Sciatic nerve (tissue), 2 donors: ENCODE results near the gene AQP9. TPM values are rescaled to one million over a fixed set of nuclear protein-coding genes. Genes with fewer than 3 reads are reported as not detected.

Experiments used
- ATAC-seq: fragments of 200-7000 bp; cut with Tn5 transposase; one replicate; pipeline ENCODE4 v1.9.1; 2020; ENCODE audit warnings: mild to moderate bottlenecking, moderate library complexity
- DNase-seq: peaks from one replicate; pipeline ENCODE4 v3.0.0-alpha.2; 2020; ENCODE audit warnings: low spot score
- intact Hi-C: fragments of 100-400 bp; cut with DNase I; formaldehyde crosslinking; loops from one replicate; pipeline ENCODE4 v1.14.2; 2022
- total RNA-seq: library from RNA; stranded (reverse); fragmentation: NEBNext Ultra II Directional; extraction: Animal tissue kit (Norgen Biotek cat#: 25700); gene quantifications from one replicate; pipeline ENCODE4 v1.2.1, GENCODE V29; 2021
- donor health status: DM: no; HTN: no; CAD: no.
- donor health status: DM: no; HTN: no; CAD: no.

The AQP9 gene
- total RNA-seq, 1 donor from 2014 or later: 9.3 TPM

- intact Hi-C loops: no loop called here
- no peak for ATAC-seq
These were observed 495 bp upstream of the AQP9 start for GRCh38 chr15:58137686-58138085.

GRCh38 chr15:58139276-58139988 is 1.3 kb downstream of the AQP9 start:
- DNase-seq (no peak), ATAC-seq (peak; percentile 46)
- intact Hi-C loops: no loop called here

More at GRCh38 chr15:58137686-58138085, 495 bp upstream of the AQP9 start:
- no peak for DNase-seq

- intact Hi-C loops: no loop called here
- no peak for ATAC-seq
- DNase-seq: no peak
These were observed 1.9 kb downstream of the AQP9 start for GRCh38 chr15:58139989-58140522.

GRCh38 chr15:58141894-58142293 is 3.7 kb downstream of the AQP9 start:
- no peak for ATAC-seq
- intact Hi-C loops: no loop called here

GRCh38 chr15:58142827-58143461 is 4.8 kb downstream of the AQP9 start:
- no peak for DNase-seq
- ATAC-seq: no peak

More at GRCh38 chr15:58141894-58142293, 3.7 kb downstream of the AQP9 start:
- no peak for DNase-seq

GRCh38 chr15:58145606-58146005 is 7.4 kb downstream of the AQP9 start:
- ATAC-seq (no peak), DNase-seq (no peak)
- intact Hi-C loops: no loop called here

More at GRCh38 chr15:58142827-58143461, 4.8 kb downstream of the AQP9 start:
- intact Hi-C loops: no loop called here

GRCh38 chr15:58146211-58146610 is 8.0 kb downstream of the AQP9 start:
- DNase-seq: no peak
- intact Hi-C loops: no loop called here

GRCh38 chr15:58146749-58147148 is 8.6 kb downstream of the AQP9 start:
- DNase-seq (no peak), ATAC-seq (peak; percentile 49)
- intact Hi-C loops: no loop called here

More at GRCh38 chr15:58146211-58146610, 8.0 kb downstream of the AQP9 start:
- ATAC-seq: no peak

- ATAC-seq (no peak), DNase-seq (no peak)
- intact Hi-C loops: no loop called here
These were observed 9.0 kb downstream of the AQP9 start for GRCh38 chr15:58147171-58147611.

GRCh38 chr15:58148120-58148519 is 9.9 kb downstream of the AQP9 start:
- ATAC-seq (no peak), DNase-seq (no peak)
- intact Hi-C loops: no loop called here

- ATAC-seq (no peak), DNase-seq (no peak)
- intact Hi-C loops: no loop called here
These were observed 10.7 kb downstream of the AQP9 start for GRCh38 chr15:58148633-58149445.

GRCh38 chr15:58154769-58155168 is 16.6 kb downstream of the AQP9 start:
- intact Hi-C loops: no loop called here
- DNase-seq: no peak
- ATAC-seq: no peak

GRCh38 chr15:58159827-58160386 is 21.7 kb downstream of the AQP9 start:
- ATAC-seq (no peak), DNase-seq (no peak)
- intact Hi-C loops: no loop called here

- ATAC-seq: no peak
- intact Hi-C loops: no loop called here
- no peak for DNase-seq
These were observed 23.3 kb downstream of the AQP9 start for GRCh38 chr15:58161436-58161930.

- DNase-seq: no peak
- intact Hi-C loops: no loop called here
- ATAC-seq: no peak
These were observed 25.8 kb downstream of the AQP9 start for GRCh38 chr15:58163985-58164384.

GRCh38 chr15:58164926-58165325 is 26.7 kb downstream of the AQP9 start:
- ATAC-seq (no peak), DNase-seq (no peak)
- intact Hi-C loops: no loop called here

GRCh38 chr15:58165661-58166060 is 27.5 kb downstream of the AQP9 start:
- intact Hi-C loops: no loop called here
- ATAC-seq (no peak), DNase-seq (peak; percentile 62)

- no peak for DNase-seq
- intact Hi-C loops: no loop called here
- ATAC-seq: no peak
These were observed 29.0 kb downstream of the AQP9 start for GRCh38 chr15:58167095-58167691.

- intact Hi-C loops: no loop called here
- DNase-seq: no peak
- no peak for ATAC-seq
These were observed 31.8 kb downstream of the AQP9 start for GRCh38 chr15:58169934-58170333.
